ENCODE results near the gene PPP1R14D.

Gene PPP1R14D

DNA sequence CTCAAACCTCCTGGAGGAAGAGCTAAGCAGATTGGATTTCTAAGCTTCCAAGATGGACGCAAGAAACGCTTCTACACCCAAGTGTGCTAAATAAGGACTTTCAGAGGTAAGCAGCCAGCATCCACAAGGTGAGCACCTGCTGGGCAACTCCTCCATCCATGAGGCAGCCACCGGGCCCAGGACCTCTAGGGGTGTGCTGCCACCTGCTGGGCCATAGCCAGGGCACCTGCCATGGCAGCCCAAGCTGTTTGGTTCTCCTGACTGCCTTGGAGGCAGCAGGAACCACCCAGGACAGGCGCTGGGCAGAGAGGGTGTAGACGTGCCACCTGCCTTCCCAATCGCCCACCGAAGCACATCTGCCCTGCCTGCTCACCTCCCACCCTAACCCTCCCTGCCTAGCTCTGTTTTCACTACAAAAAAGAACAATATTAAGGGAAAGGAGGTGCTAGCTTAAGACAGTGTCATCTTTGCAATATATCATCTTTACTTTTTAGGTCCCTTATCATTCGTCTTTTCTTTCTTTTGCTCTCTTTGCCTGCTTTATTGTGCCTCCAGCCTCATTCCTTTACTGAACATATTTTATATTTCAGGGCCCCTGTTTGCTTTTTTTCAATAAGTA, 45.8 kb downstream of the PPP1R14D start:
- no peak for DNase-seq (ENCODE audit: low spot score)

DNA sequence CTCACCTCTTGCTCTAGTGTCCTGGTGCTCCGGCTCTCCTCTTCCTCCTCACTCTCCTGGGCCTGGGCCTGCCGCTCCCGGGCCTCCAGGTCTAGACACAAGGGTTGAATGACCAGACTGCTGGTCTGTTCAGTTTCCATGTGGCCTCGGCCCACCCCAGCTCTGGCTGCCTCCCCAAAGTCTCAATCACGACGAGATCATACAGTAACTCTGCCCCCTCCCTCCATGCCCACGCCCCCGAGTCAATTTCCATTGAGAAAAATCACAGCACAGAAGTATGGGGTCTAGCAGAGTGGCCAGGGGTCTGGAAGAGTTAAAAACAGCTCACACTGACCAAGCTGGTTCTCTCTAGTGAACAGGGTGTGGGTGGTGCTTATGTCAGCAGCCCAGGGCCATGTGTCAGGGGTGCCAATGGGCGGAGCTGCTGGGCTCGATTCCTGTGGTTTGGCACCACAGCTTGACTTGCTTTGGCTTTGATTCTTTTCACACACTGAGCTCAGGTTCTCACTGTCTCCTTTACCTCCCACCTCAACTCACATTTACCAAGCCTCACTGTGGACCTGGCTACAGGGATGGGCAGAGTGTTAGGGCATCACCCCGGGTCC, 51.9 kb downstream of the PPP1R14D start:
- DNase-seq (ENCODE audit: low spot score) = no peak

DNA sequence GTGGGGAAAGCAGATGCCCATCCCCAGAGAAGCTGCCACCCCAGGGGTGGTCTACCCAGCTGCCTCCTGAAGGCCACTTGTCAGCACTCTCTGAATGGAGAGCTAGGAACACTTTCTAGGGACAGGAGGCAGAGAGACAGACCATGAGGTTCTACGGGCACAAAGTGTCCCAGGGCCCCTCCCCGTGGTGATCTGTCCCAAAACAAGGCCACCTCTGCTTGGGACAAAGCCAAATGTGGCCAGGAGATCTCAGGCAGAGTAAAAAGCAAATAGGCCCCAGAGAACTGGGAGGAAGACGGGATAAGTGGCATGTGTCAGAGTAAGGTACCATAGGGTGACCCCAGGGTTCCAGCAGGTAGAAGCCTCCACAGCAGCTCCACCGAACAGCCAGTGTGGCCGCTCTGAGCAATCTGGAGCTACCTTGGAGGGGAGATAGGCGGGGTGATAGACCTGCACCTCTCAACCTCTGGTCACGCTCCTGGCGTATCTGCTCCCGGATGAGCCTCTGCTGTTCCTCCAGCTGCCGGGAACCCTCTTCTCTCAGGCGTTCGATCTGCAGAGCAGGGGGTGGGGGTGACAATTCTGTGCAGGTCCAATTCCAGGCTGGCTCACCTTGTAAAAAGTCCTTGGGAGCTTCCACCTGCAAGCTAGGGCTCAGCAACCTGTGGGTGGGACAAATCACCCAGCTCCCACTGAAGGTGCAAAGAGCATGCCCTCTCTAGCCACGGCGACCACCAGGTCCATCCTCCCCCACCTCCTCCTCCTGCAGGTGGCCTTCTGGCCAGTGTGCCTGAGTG, 52.6 kb downstream of the PPP1R14D start:
- no peak for DNase-seq (ENCODE audit: low spot score)

DNA sequence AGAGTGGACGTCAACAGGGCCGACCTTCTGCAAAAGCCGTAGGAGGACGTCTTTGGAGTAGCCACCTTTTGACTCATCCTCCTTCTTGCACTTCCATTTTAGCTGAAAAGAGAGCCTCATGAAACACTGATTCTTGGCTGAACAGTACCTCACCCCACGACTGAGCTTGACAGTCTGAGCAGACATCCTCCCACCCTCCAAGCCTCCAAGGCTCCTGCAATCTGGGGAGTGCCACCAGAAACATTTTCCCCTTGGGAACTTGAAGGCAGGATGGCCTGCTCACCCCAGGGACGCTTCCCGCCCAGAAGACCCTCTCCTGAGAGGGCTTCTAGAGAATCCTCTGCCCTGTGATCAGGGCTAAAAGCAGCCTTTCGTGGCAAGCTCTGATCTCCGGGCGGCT, 53.5 kb downstream of the PPP1R14D start:
- no peak for DNase-seq (ENCODE audit: low spot score)

DNA sequence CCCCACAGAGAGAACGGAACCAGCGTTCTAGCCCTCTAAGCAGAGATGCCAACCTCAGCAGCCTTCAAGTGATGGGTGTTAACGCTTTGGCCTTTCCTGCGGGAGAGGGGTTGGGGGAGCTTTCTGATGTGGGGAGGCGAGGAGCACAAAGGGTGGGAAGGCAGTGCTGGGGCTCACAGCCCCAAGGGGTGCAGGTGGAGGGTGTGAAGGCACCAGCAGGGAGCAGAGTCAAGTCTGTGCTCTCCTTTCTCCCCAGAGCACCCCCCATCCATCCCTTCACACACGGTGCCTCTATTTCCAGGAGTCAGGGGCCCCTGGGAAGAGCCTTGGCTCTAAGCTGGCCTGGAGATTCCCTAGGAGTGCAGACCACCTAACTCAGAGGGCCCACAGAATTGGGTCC, 54.6 kb downstream of the PPP1R14D start:
- DNase-seq (ENCODE audit: low spot score) = no peak

DNA sequence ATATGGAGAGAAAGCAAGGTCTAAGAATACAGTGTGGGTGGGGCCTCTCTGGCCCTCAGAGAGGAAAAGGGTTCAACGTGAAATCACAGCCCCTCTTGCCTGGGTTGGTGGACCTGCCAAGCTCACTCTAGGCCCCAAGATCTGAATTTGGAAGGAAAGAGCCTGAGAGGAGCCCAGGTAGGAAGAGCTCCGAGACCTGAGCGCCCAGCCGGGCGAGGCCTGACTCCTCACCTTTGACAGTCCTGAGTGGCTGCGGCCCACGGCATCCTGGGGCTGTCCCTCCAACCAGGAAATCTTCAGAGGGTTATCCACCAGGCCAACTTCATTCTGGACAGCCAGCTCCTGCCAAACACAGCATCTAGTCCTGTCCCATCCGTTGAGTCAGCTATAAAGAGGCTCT, 55.0 kb downstream of the PPP1R14D start:
- no peak for DNase-seq (ENCODE audit: low spot score)

DNA sequence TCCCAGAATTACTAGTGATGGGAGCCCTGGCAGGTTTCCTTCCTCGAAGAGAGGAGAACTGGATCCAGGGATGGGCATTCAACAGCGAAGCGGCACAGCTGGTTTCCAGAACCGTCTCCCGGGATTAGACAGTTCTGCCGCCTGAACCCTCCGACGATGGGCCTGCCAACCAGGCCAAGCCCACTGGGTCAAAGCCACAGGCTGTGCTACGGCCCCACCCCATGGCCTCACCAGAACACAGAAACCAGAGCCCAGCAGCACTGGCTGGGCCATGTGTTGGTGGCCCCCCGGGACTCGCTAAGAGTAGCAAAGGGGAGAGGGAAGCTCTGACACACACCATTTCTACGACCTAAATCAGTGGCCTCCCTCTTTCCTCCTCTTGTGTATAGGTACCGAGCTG, 56.5 kb downstream of the PPP1R14D start:
- no peak for DNase-seq (ENCODE audit: low spot score)

DNA sequence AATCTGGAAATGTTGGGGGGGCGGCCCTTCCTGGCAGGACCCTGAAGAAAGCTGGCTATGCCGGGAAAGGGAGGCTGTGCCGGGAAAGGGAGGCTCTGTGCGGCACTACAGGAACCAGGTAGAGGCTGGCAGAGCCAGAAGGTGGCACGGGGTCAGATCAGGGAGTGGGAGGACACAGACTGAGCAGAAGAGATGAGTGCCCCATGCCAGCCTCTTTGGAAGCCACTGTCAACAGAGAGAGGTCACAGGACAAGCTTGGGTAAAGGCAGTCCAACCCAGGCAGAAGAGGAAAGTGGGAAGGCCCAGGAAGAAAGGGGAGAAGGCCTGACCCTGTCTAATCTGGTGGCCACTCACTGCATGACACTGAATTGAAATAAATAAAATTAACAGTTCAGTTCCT, 57.3 kb downstream of the PPP1R14D start:
- no peak for DNase-seq (ENCODE audit: low spot score)

DNA sequence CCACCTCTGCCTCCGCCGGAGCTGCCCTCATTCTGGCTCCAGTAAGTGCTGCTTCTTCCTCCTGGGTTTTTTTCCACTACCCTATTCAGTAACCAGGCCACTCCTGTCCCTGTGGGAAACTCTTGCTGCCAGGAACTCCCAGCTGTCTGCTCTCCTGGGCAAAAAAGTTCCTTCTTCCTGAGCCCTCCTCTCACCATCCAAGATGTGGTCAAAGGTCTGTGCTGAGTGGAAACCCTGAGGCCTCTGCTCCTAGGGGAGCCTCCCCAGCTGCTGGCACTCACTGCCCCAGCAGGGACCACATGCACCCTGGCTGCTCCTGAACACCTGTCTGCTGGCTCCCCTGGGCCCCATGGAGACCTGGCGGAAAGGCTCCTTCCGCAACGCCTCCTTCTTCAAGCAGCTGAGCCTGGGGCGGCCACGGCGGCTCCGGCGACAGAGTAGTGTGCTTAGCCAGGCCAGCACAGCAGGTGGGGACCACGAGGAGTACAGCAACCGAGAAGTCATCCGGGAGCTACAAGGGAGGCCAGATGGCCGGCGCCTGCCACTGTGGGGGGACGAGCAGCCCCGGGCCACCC, 58.3 kb downstream of the PPP1R14D start:
- DNase-seq (ENCODE audit: low spot score) = no peak

DNA sequence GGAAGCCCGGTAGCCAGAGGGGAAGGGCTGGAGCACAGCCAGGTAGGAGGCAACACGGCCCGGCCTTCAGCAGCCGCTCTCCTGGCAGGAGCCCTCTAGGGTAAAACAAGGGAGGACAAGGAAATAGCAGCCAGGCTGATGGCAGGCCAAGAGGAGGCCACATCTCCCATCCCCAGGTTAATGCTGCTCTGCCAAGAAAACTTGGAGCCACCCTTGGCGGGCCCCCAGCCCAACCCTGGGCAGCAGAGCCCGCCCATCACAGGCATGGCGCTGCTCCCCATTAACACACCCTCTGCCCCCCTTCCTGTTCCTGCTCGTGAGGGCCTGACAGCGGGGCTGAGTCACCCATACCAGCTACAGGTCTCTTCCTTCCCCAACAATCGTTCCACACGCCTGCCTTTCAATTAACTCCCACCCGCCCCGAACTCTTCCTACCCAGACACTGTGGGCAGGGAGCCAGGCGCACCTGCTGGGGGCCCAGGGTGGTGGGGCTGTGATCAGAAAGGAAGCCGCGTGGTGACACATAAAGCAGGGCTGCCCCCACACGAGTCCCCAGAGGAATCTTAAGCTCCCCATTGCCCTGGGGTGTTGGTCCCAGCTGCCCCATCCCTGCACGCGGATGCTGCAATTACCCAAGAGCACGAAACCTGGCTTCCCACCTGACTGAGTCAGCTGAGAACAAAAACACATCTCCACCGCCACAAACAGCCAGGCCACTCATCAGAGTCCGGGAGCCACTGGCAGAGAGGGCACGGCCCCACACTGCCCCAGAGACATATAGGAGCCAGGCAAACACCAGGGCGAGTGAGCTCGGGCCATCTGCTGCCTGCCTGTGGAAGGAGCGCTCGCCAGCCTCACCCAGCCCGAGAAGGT, 59.0 kb downstream of the PPP1R14D start, which contains the start of gene C15orf62:
Gene C15orf62, plus strand, starts transcription at position 707 of the 873 bp plus-strand sequence. CDS start 516 bp downstream, outside the sequence.
- DNase-seq (ENCODE audit: low spot score) = no peak

DNA sequence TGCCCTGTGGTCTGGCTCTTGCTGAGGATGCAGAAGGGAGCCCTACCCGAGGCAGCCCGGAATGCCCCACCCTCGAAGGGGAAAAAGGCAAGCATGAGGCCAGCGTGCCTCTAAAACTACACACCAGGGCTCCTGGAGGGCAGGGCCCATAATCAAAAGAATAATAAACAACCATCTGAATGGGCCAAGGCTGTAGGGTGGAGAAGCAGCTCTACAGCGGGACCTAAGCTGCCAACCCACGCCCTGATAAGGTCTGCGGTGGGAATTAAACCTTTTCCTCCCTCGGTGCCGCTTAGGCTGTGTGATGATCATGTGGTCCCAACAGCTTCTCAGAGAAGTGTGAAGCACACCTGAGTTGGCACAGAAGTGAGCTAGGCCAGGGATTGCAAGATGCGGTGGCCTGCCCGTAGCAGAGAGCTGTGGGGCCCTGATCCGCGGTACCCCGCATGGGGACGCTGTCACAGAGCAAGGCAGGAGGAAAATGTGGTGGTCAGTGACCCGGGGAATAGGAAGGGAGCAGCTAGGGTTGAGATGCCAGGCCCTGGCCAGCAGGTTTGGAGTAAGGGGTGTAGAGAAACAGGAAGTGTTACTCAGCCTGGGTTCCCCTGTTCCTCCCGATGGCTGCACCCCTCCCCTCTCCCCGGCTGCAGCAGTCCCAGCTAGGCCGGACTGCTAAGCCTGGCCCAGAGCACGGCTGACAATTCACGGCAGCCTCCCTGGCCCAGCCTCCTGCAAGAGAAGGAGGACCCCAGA, 59.8 kb downstream of the PPP1R14D start:
- DNase-seq (ENCODE audit: low spot score) = no peak

DNA sequence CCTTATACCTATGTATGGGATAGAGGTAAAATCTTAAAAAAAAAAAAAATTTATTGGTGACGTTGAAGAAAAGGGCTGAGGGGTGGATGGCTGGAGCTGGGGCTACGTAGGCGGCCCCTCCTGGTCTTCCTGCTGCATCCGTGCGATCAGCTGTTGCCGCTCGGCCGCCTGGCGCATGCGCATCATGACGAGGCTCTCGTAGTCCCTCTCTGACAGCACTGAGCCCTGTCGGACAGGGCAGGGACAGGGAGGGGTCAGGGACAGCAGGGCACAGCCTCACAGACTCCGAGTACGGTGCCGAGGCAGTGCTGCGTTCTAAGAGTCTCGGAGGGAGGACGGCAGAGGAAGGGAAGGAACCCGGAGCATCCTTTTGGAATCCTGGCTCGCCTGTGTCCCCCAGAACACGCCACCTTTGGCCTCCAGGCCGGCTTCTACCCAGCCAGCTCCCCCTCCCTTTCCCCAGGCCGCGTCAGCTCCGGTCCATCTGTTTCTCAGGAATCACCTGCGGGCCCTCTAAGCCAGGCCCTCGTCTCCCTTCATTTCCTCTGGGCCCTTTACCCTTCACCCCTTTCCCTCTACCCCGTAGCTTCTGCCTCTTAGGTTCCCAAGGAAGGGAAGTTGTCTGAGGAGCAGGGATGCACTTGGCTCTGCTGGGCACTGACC, 60.5 kb downstream of the PPP1R14D start:
- DNase-seq (ENCODE audit: low spot score) = no peak

DNA sequence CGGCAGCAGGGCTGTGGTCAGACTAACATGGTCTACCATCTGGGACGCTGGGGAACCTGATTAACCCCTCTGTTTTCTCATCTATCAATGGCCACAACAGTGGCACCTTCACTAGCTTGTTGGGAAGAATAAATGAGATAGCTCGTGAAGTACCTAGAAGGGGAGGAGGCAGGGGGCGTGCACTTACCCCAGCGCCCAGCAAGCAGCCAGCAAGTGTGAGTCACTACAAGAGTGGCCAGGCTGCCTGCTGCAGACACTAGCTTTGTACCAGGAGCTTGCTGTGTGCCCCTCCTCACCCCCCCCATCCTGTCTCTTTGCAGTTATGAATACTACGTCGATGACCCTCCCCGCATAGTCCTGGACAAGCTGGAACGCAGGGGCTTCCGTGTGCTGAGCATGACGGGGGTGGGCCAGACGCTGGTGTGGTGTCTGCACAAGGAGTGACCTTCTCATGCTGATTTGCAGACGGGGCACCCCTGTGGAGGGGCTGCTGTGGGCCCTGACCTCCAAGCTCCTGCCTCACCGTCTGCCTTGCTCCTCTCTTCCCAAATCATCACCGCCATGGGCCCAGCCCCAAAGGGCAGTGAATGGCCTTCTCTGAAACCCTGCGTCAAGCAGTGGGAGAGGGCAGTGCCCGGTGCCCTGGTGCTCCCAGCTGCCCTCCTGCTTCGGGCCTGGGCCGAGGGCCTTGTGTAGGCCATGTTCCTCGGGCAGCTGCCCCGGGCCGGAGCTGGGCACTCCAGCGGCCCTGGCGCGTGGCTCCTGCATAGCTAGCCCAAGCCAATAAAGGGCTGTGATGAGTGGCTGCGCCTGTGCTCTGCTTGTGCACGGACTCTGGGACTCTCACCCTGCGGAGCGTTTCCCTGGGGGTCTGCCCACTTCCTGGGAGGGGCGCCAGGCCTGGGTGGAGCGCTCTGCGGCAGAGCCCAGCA, 61.3 kb downstream of the PPP1R14D start:
- DNase-seq (ENCODE audit: low spot score) = no peak

DNA sequence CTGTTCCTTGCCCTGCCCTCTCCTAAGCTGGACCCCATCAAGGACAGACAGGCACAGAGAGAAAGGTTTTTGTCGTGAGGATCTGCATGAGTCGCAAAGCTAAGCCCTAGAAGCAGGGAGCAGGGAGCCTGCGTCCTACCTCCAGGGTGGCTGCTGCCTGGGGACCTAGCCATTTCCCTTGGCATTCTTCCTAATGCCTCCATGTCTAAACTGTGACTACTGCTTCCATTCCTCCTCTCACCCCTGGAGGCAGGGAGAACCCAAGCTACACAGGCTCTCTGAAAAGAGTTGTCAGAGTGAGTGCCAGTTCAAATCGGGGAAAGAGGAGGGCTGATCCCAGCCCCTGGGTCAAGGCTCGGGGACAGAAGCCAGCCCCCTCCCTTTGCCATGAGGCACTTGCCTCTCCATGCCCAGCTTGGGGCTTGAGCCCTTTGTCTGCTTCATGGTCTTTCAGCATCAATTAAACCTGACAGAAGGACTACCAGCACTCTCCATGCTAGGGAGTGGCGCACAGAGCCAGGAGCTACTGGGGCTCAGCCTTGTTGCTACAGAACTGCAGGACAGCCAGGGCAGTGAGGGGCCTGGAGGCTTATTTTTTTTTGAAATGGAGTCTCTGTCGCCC, 62.2 kb downstream of the PPP1R14D start:
- no peak for DNase-seq (ENCODE audit: low spot score)
